22Rv1 (cell line): ENCODE data around the gene SYTL1.

Experiments used
- CTCF ChIP-seq: fragments of 450-650 bp; IDR thresholded peaks from 2 replicates; pipeline ENCODE4 v1.5.1; 2017; ENCODE audit warnings: mild to moderate bottlenecking
- ZFX ChIP-seq: fragments of 450-650 bp; IDR thresholded peaks from 2 replicates; pipeline ENCODE4 v1.6.1; 2017; ENCODE audit warnings: antibody characterized with exemption, borderline replicate concordance

- TF ChIP-seq CTCF = no peak
- no peak for TF ChIP-seq ZFX
Measured at GRCh38 chr1:27361044-27361402, 19.2 kb downstream of the SYTL1 start.
